Activated naive CD4-positive, alpha-beta T cell treated with anti-CD3 and anti-CD28 coated beads for 36 hours (primary cell): ENCODE data around the gene ANKRD2. TPM values are rescaled to one million over a fixed set of nuclear protein-coding genes. Genes with fewer than 3 reads are reported as not detected.

ENCODE experiments used
- total RNA-seq, 2 experiments: library from RNA; stranded (reverse); gene quantifications; one replicate each; pipeline ENCODE4 v1.2.3, GENCODE V29; 2021

The ANKRD2 gene
- total RNA-seq, 2 experiments from 2014 or later, result 0.26 TPM; not detected in 1

Other genes starting within 250 kb of the ANKRD2 start
- 1 to 10 TPM; 5.1 to 5.6 TPM for gene FRAT2, start 238.1 kb upstream of the ANKRD2 start, total RNA-seq
- gene RRP12, start 171.4 kb upstream of the ANKRD2 start, total RNA-seq, result 10 to 100 TPM; 51.0 to 55.2 TPM
- gene PGAM1, start 146.6 kb upstream of the ANKRD2 start, total RNA-seq, result 1,000 to 10,000 TPM; 1,371 to 1,393 TPM
- 10 to 100 TPM; 54.9 to 64.0 TPM for gene EXOSC1, start 126.8 kb upstream of the ANKRD2 start, total RNA-seq
- 10 to 100 TPM; 20.7 to 26.5 TPM for gene ZDHHC16, start 126.6 kb upstream of the ANKRD2 start, total RNA-seq
- gene MMS19, start 74.4 kb upstream of the ANKRD2 start, total RNA-seq, result 10 to 100 TPM; 95.0 to 95.6 TPM
- gene UBTD1, start 73.9 kb upstream of the ANKRD2 start, total RNA-seq, result 1 to 10 TPM in 1 of 2 experiments, under 1 TPM in 1; 0.86 to 1.3 TPM
- not detected for gene HOGA1, start 11.6 kb downstream of the ANKRD2 start, total RNA-seq
- not detected for gene C10orf62, start 16.9 kb downstream of the ANKRD2 start, total RNA-seq
- gene MORN4, start 60.7 kb downstream of the ANKRD2 start, total RNA-seq, result 10 to 100 TPM; 10.7 TPM
- gene PI4K2A, start 67.9 kb downstream of the ANKRD2 start, total RNA-seq, result 1 to 10 TPM; 8.9 to 9.4 TPM
- 1 to 10 TPM; 1.5 to 1.9 TPM for gene AVPI1, start 114.5 kb downstream of the ANKRD2 start, total RNA-seq
- gene MARVELD1, start 141.0 kb downstream of the ANKRD2 start, total RNA-seq, result 1 to 10 TPM; 2.7 to 3.4 TPM
- 10 to 100 TPM; 18.0 to 18.4 TPM for gene ZFYVE27, start 164.3 kb downstream of the ANKRD2 start, total RNA-seq
- not detected for gene SFRP5, start 199.2 kb downstream of the ANKRD2 start, total RNA-seq